ENCODE results near the gene CACTIN. TPM values are rescaled to one million over a fixed set of nuclear protein-coding genes. Genes with fewer than 3 reads are reported as not detected.

Gene CACTIN
- total RNA-seq, 6 donors from 2014 or later = 21.5 to 97.4 (median 25.5) TPM

- 84 to 92% methylated on average over 2 to 6 of the region's 8 CpGs for WGBS, 2 donors
- Histone ChIP-seq H3K36me3 (peaks cover 0 to 5% (median 0%) of the 10 kb centered on the region in 4 donors), H3K27ac (peak overlapping the region; percentile 86 to 94 (median 91)), H3K27me3 (no peaks in the 10 kb centered on the region), H3K4me1 (peaks cover 29 to 68% (median 31%) of the 10 kb centered on the region in 4 donors), H3K9me3 (no peaks in the 10 kb centered on the region), H3K4me3 (no peak overlapping the region)
- peak in 1 of 2 donors; percentile 69 for DNase-seq
- ATAC-seq (ENCODE audit: low FRiP score in 2 of 2) = no peak
- no peak for TF ChIP-seq POLR2AphosphoS5 (IDR thresholded peaks at IDR 0.05)
- TF ChIP-seq EP300 (IDR thresholded peaks at IDR 0.05) = no peak
- TF ChIP-seq CTCF (IDR thresholded peaks at IDR 0.05) = no peak
- TF ChIP-seq POLR2A (IDR thresholded peaks at IDR 0.05) = no peak
Measured at GRCh38 chr19:3672575-3672948, 46.0 kb upstream of the CACTIN start.

DNA sequence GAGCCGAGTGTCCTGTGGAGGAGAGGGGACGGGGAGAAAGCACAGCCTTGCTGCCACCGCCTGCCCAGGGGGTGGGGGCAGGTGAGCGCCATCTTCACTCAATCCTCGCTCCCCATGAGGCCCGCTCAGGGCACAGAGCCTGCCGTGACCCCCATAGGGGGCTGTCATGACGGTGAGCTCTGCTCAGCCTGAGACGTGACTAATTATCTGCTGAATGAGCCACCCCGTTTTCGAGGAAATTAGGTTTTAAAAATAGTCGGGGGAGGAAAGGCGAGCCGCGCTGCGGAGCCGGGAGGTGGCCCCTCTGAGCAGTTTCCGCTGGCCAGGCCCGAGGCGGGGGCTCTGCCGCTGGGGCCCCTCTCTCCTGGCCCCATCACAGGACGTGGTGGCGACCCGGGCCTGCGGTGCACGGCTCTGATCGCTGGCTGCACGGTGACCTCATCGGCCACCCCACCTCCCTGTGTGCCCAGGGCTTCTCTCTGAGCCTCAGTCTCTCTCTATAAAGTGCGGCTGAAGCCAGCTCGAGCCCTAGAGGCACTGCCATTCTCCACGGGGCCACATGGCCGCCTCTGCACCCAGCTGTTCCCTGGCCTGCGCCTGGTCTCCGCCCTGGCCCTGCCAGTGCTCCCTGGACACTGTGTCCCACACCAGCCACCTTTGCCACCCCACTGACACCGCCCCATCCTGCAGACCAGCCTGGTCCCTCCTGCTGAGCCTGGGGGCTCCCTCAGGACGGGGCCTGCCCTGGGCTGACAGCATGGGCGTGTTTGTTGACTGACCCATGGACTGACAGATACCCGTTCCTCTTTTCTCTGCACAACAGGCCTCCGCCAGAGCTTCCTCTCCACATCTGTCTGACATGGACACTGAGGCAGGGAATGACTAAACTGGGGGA is 45.3 kb upstream of the CACTIN start:
- peak in 1 of 2 donors; percentile 10 for TF ChIP-seq POLR2AphosphoS5 (IDR thresholded peaks at IDR 0.05)
- peak in 1 of 6 experiments; percentile 18 for TF ChIP-seq CTCF (IDR thresholded peaks at IDR 0.05)
- TF ChIP-seq EP300 (IDR thresholded peaks at IDR 0.05) = peak in 1 of 4 donors; percentile 14
- TF ChIP-seq POLR2A (IDR thresholded peaks at IDR 0.05) = no peak

GRCh38 chr19:3670796-3671679 is 44.4 kb upstream of the CACTIN start:
- Histone ChIP-seq H3K4me3 (peak overlapping the region in 3 of 4 donors; percentile 13 to 34 (median 23)), H3K27ac (peak overlapping the region; percentile 86 to 94 (median 91)), H3K27me3 (no peaks in the 10 kb centered on the region), H3K4me1 (peaks cover 31 to 65% (median 33%) of the 10 kb centered on the region in 4 donors), H3K36me3 (peaks cover 0 to 14% (median 0%) of the 10 kb centered on the region in 4 donors), H3K9me3 (no peaks in the 10 kb centered on the region)
- peak; percentile 66 to 89 for DNase-seq
- WGBS, 2 donors = 43 to 48% methylated on average over 25 to 38 of the region's 45 CpGs
- TF ChIP-seq POLR2AphosphoS5 (IDR thresholded peaks at IDR 0.05) (peak in 1 of 2 donors; percentile 54), EP300 (IDR thresholded peaks at IDR 0.05) (peak in 1 of 4 donors; percentile 37), CTCF (IDR thresholded peaks at IDR 0.05) (no peak), POLR2A (IDR thresholded peaks at IDR 0.05) (peak in 1 of 4 donors; percentile 26)
- peak; percentile 61 to 83 for ATAC-seq (ENCODE audit: low FRiP score in 2 of 2)

More for the DNA sequence above, 45.3 kb upstream of the CACTIN start:
- Histone ChIP-seq H3K27ac (peak overlapping the region; percentile 86 to 94 (median 91)), H3K4me1 (peaks cover 29 to 63% (median 31%) of the 10 kb centered on the region in 4 donors), H3K9me3 (no peaks in the 10 kb centered on the region), H3K4me3 (peak overlapping the region in 3 of 4 donors; percentile 13 to 34 (median 23)), H3K36me3 (peaks cover 0 to 7% (median 0%) of the 10 kb centered on the region in 4 donors), H3K27me3 (no peaks in the 10 kb centered on the region)
- peak in 1 of 2 donors; percentile 81 for DNase-seq
- ATAC-seq (ENCODE audit: low FRiP score in 2 of 2) = peak in 1 of 2 donors; percentile 18
- 44 to 45% methylated on average over 29 to 40 of the region's 40 CpGs for WGBS, 2 donors

- TF ChIP-seq POLR2A (IDR thresholded peaks at IDR 0.05) = peak in 2 of 4 donors; percentile 46
- TF ChIP-seq CTCF (IDR thresholded peaks at IDR 0.05) = no peak
- TF ChIP-seq POLR2AphosphoS5 (IDR thresholded peaks at IDR 0.05) = peak in 1 of 2 donors; percentile 90
- peak in 1 of 4 donors; percentile 37 for TF ChIP-seq EP300 (IDR thresholded peaks at IDR 0.05)
- peaks cover 32 to 66% (median 38%) of the 10 kb centered on the region in 4 donors for H3K4me1 ChIP-seq
Measured at GRCh38 chr19:3669947-3670795, 43.6 kb upstream of the CACTIN start.

More at GRCh38 chr19:3669947-3670795, 43.6 kb upstream of the CACTIN start:
- Histone ChIP-seq H3K27ac (peak overlapping the region; percentile 86 to 94 (median 91)), H3K4me3 (peak overlapping the region in 3 of 4 donors; percentile 5 to 34 (median 23)), H3K9me3 (no peaks in the 10 kb centered on the region), H3K36me3 (peaks cover 0 to 14% (median under 1%) of the 10 kb centered on the region in 4 donors), H3K27me3 (no peaks in the 10 kb centered on the region)
- ATAC-seq (ENCODE audit: low FRiP score in 2 of 2) = peak in 1 of 2 donors; percentile 81
- DNase-seq = peak; percentile 38 to 70
- 68% methylated on average over 18 to 23 of the region's 33 CpGs for WGBS, 2 donors
